ENCODE data around the gene ENTPD6. TPM values are rescaled to one million over a fixed set of nuclear protein-coding genes. Genes with fewer than 3 reads are reported as not detected.

The ENTPD6 gene
- polyA plus RNA-seq, 3 donors: 36.2 to 120 (median 47.0) TPM

GRCh38 chr20:25238319-25239037 lies 43.0 kb downstream of the ENTPD6 start:
- H3K27ac ChIP-seq (ENCODE audit: low read depth in 1 of 2, low read length in 2 of 2): peak overlapping the region in 1 of 2 donors; percentile 80
- peaks cover 12 to 18% of the 10 kb centered on the region in 2 donors for H3K4me1 ChIP-seq (ENCODE audit: control insufficient read depth in 1 of 2, insufficient read depth in 2 of 2, low read length in 2 of 2)
- Mint-ChIP-seq H3K36me3 (peaks cover 0 to 6% of the 10 kb centered on the region in 2 donors), H3K27me3 (ENCODE audit: low read depth in 3 of 3) (peaks cover 1 to 16% (median 12%) of the 10 kb centered on the region in 3 donors), H3K27ac (peak overlapping the region; percentile 79 to 93 (median 88)), H3K9me3 (peaks cover 0 to 6% (median 2%) of the 10 kb centered on the region in 7 donors), H3K4me3 (peak overlapping the region in 1 of 2 donors; percentile 50), H3K4me1 (peaks cover 25% of the 10 kb centered on the region)
- H4K20me1 ChIP-seq (ENCODE audit: insufficient read depth, low read length): no peaks in the 10 kb centered on the region
- H2AFZ ChIP-seq (ENCODE audit: insufficient read depth, low read depth, low read length, poor library complexity, severe bottlenecking): no peak overlapping the region
- H3K36me3 ChIP-seq (replicated peaks in 1 of 2; ENCODE audit: control insufficient read depth in 1 of 2, insufficient read depth in 2 of 2, low read length in 2 of 2): no peaks in the 10 kb centered on the region
- no peak overlapping the region for H3K4me2 ChIP-seq (replicated peaks; ENCODE audit: extremely low read depth, low read length, poor library complexity, severe bottlenecking)
- TF ChIP-seq CTCF (IDR thresholded peaks at IDR 0.05): no peak
- no peak overlapping the region for H3K9ac ChIP-seq (ENCODE audit: insufficient read depth, low read length, poor library complexity, severe bottlenecking)
- H3K27me3 ChIP-seq (ENCODE audit: control insufficient read depth in 2 of 2, insufficient read depth in 2 of 2, low read length in 2 of 2): no peaks in the 10 kb centered on the region
- peak overlapping the region in 1 of 3 experiments; percentile 9 for H3K4me3 ChIP-seq (replicated peaks in 1 of 3; ENCODE audit: low read depth in 2 of 3, low read length in 3 of 3)
- intact Hi-C loops (cut with micrococcal nuclease): loop anchor here in 1 of 2 donors (5.0 kb wide), 1 partner anchor 41 kb away; the partner anchor contains the start of gene ENTPD6
- 90% methylated on average over 5 of the region's 12 CpGs for WGBS (ENCODE audit: insufficient coverage)
- peak in 2 of 3 donors; percentile 18 to 56 for DNase-seq
- no peaks in the 10 kb centered on the region for H3K79me2 ChIP-seq (ENCODE audit: insufficient read depth, low read length)
- H3K9me3 ChIP-seq (replicated peaks in 1 of 2; ENCODE audit: control insufficient read depth in 1 of 2, insufficient read depth in 1 of 2, low read length in 2 of 2): no peaks in the 10 kb centered on the region

GRCh38 chr20:25239387-25240370 lies 44.2 kb downstream of the ENTPD6 start:
- no peak for TF ChIP-seq CTCF (IDR thresholded peaks at IDR 0.05)
- H3K4me1 ChIP-seq (ENCODE audit: control insufficient read depth in 1 of 2, insufficient read depth in 2 of 2, low read length in 2 of 2): peaks cover 12 to 18% of the 10 kb centered on the region in 2 donors
- no peaks in the 10 kb centered on the region for H3K36me3 ChIP-seq (replicated peaks in 1 of 2; ENCODE audit: control insufficient read depth in 1 of 2, insufficient read depth in 2 of 2, low read length in 2 of 2)
- DNase-seq: no peak
- H3K9ac ChIP-seq (ENCODE audit: insufficient read depth, low read length, poor library complexity, severe bottlenecking): no peak overlapping the region
- Mint-ChIP-seq H3K4me1 (peaks cover 25% of the 10 kb centered on the region), H3K36me3 (peaks cover 0 to 7% of the 10 kb centered on the region in 2 donors), H3K27ac (peak overlapping the region in 2 of 7 donors; percentile 35 to 38), H3K27me3 (ENCODE audit: low read depth in 3 of 3) (peaks cover 1 to 10% (median 10%) of the 10 kb centered on the region in 3 donors), H3K9me3 (peaks cover 0 to 9% (median 5%) of the 10 kb centered on the region in 7 donors), H3K4me3 (no peak overlapping the region)
- no peaks in the 10 kb centered on the region for H3K9me3 ChIP-seq (replicated peaks in 1 of 2; ENCODE audit: control insufficient read depth in 1 of 2, insufficient read depth in 1 of 2, low read length in 2 of 2)
- WGBS (ENCODE audit: insufficient coverage): 91% methylated on average over 17 of the region's 19 CpGs
- H3K4me2 ChIP-seq (replicated peaks; ENCODE audit: extremely low read depth, low read length, poor library complexity, severe bottlenecking): no peak overlapping the region
- H4K20me1 ChIP-seq (ENCODE audit: insufficient read depth, low read length): no peaks in the 10 kb centered on the region
- H3K79me2 ChIP-seq (ENCODE audit: insufficient read depth, low read length): no peaks in the 10 kb centered on the region
- H3K27me3 ChIP-seq (ENCODE audit: control insufficient read depth in 2 of 2, insufficient read depth in 2 of 2, low read length in 2 of 2): no peaks in the 10 kb centered on the region
- intact Hi-C loops (cut with micrococcal nuclease): loop anchor here in 1 of 2 donors (5.0 kb wide), 1 partner anchor 42 kb away; the partner anchor contains the start of gene ENTPD6
- no peak overlapping the region for H2AFZ ChIP-seq (ENCODE audit: insufficient read depth, low read depth, low read length, poor library complexity, severe bottlenecking)
- H3K4me3 ChIP-seq (replicated peaks in 1 of 3; ENCODE audit: low read depth in 2 of 3, low read length in 3 of 3): no peak overlapping the region
- no peak overlapping the region for H3K27ac ChIP-seq (ENCODE audit: low read depth in 1 of 2, low read length in 2 of 2)
